Heart left ventricle (tissue), 16 donors: ENCODE data around the gene NRP1. TPM values are rescaled to one million over a fixed set of nuclear protein-coding genes. Genes with fewer than 3 reads are reported as not detected.

Experiments used
- ATAC-seq, 4 donors: fragments of 200-7000 bp; cut with Tn5 transposase; one replicate each; pipeline ENCODE4 v1.9.1; 2020 to 2022; ENCODE audit warnings: moderate library complexity in 4 of 4, mild to moderate bottlenecking in 3 of 4, moderate number of reproducible peaks in 1 of 4
- DNase-seq, 5 donors: peaks; one replicate each; pipeline ENCODE4 v3.0.0-alpha.2; 2020
- H3K27ac ChIP-seq, 12 donors: fragments of 200-600 bp; sonication (generic) in 4 of 12; one replicate each; pipeline versions ENCODE4 v1.5.0 to v1.8.0; 2016 to 2022; ENCODE audit warnings: mild to moderate bottlenecking in 2 of 12
- H3K27me3 ChIP-seq, 9 donors: fragments of 200-600 bp; sonication (generic) in 2 of 9; one replicate each; pipeline versions ENCODE4 v1.5.1 to v1.8.0; 2016 to 2022; ENCODE audit warnings: mild to moderate bottlenecking in 3 of 9
- H3K36me3 ChIP-seq, 9 donors: fragments of 200-600 bp; sonication (generic) in 2 of 9; one replicate each; pipeline versions ENCODE4 v1.5.0 to v1.8.0; 2018 to 2022; ENCODE audit warnings: mild to moderate bottlenecking in 2 of 9
- H3K4me1 ChIP-seq, 12 donors: fragments of 200-600 bp; sonication (generic) in 4 of 12; one replicate each; pipeline versions ENCODE4 v1.5.0 to v1.8.0; 2016 to 2022; ENCODE audit warnings: mild to moderate bottlenecking in 3 of 12
- H3K4me3 ChIP-seq, 12 donors: fragments of 200-600 bp; sonication (generic) in 4 of 12; one replicate each; pipeline versions ENCODE4 v1.5.0 to v1.8.0; 2017 to 2022; ENCODE audit warnings: mild to moderate bottlenecking in 9 of 12, moderate library complexity in 4 of 12
- H3K9me3 ChIP-seq, 12 donors: fragments of 200-600 bp; sonication (generic) in 4 of 12; one replicate each; pipeline versions ENCODE4 v1.5.0 to v1.8.0; 2016 to 2022; ENCODE audit warnings: mild to moderate bottlenecking in 1 of 12
- CTCF ChIP-seq, 12 donors: fragments of 200-600 bp; sonication (generic) in 4 of 12; IDR thresholded peaks; one replicate each; pipeline versions ENCODE4 v1.5.0 to v1.8.0; 2018 to 2022; ENCODE audit warnings: antibody characterized with exemption in 12 of 12, mild to moderate bottlenecking in 5 of 12
- POLR2A ChIP-seq, 2 donors: fragments of 450-650 bp; IDR thresholded peaks; one replicate each; pipeline ENCODE4 v1.6.1; 2017; ENCODE audit warnings: antibody characterized with exemption in 2 of 2, mild to moderate bottlenecking in 2 of 2, moderate library complexity in 2 of 2
- WGBS, 4 donors: extraction: QIAGEN DNeasy Blood & Tissue Kit in 2 of 4; methylation state at CpG; one replicate each; pipeline versions ENCODE4 v1.1.5 to v1.1.7; 2013 to 2018; 5-methylcytosine and 5-hydroxymethylcytosine counted together
- intact Hi-C, 10 donors: fragments of 100-400 bp; cut with DNase I; formaldehyde crosslinking; loops; one replicate each; pipeline versions ENCODE4 v1.11.1 to v1.14.2; 2022
- polyA plus RNA-seq, 2 donors: library from polyadenylated mRNA; stranded (reverse); fragments of 200-250 nt; gene quantifications; one replicate each; pipeline ENCODE4 v1.2.3, GENCODE V29; 2013
- total RNA-seq, 9 donors: library from RNA; depleted of rRNA in 2 of 9; stranded (reverse); fragments of >200 nt in 2 of 9; fragmentation: NEBNext Ultra II Directional in 3 of 9; extraction: Animal tissue kit (Norgen Biotek cat#: 25700) in 3 of 9; gene quantifications; one replicate each; pipeline versions ENCODE4 v1.1.0 to v1.2.4, GENCODE V29; 2016 to 2023
- donor health status: ischemic (EF 13 %, LVEDD 7.1; RV severe dilation, severe dysfunction).
- donor health status: healthy with polysubstance abuse.
- donor health status: DM: no; HTN: yes; CAD: no.
- donor health status: DM: no; HTN: no; CAD: no.
- donor health status: ischemic (EF 25% LVEDD 6.9; RV normal size, moderate dysfunction).
- donor health status: ischemic (EF 25% LVEDD 5.7; RV mildly dilated, moderate dysfunction).
- donor health status: healthy.
- donor health status: DM: yes; HTN: yes; CAD: no.
- donor health status: ischemic (EF 35%, LVEDD 5.7; RV mildly dilated, moderate dysfunction).
- donor health status: nonischemic (EF 11% LVEDD 7.7; RV severe dilation, severe dysfunction).
- donor health status: DM: yes; HTN: yes; CAD: no.
- donor health status: PGD.
- donor health status: ischemic (EF 29% LVEDD 5.4; RV normal size, mild dysfunction).
- donor health status: nonischemic (EF 23%, LVEDD 6.1; RV moderate dilation, normal function).

Gene NRP1
- total and polyA plus RNA-seq, 11 donors, result 47.1 to 279 (median 152) TPM

GRCh38 chr10:33165911-33166310 lies 168.6 kb downstream of the NRP1 start:
- Histone ChIP-seq H3K36me3 (no peaks in the 10 kb centered on the region), H3K4me3 (no peak overlapping the region), H3K27me3 (no peaks in the 10 kb centered on the region), H3K9me3 (peaks cover 0 to 9% (median 0%) of the 10 kb centered on the region in 12 donors), H3K4me1 (peaks cover 0 to 7% (median 0%) of the 10 kb centered on the region in 12 donors), H3K27ac (no peak overlapping the region)
- no peak for DNase-seq
- 42 to 61% (median 49%) methylated on average over 3 of the region's 3 CpGs for WGBS, 4 donors
- no peak for ATAC-seq
- TF ChIP-seq CTCF (IDR thresholded peaks at IDR 0.05) (no peak), POLR2A (IDR thresholded peaks at IDR 0.05) (no peak)
- intact Hi-C loops, result no loop called here

DNA sequence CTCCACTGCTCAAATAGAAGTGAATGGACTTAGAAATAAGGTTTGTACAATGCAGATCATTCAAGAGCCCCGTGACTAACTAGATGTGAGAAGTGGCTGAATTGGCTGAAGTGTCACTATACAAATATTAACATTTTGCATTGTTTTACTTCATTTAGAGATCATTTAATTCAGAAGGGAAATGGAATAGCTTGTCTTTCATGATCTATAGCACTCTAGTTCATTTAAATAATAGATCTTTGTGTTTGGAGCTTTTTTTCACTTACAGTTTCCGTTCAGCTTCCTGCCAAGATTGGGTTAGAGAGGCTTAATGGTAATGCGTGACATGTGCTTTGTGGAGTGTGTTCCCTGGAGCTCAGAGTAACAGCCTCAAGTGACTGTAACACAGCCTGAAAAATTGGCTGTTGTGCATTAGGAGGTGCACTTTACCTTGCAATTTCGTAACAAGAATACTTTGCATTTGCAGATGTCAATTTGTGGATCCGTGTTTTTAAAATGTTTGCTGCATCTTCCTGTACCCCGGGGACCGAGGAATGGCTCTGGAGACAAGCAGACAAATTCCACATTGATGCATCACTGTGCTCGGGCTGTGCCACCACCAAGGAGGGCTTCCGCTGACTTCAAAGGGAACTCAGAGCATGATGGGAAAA lies 170.3 kb downstream of the NRP1 start:
- no peak for DNase-seq
- H3K9me3 ChIP-seq, result peaks cover 0 to 9% (median 0%) of the 10 kb centered on the region in 12 donors
- 53 to 64% (median 59%) methylated on average over 9 of the region's 9 CpGs for WGBS, 4 donors
- H3K36me3 ChIP-seq, result no peaks in the 10 kb centered on the region
- no peak for TF ChIP-seq CTCF (IDR thresholded peaks at IDR 0.05)
- TF ChIP-seq POLR2A (IDR thresholded peaks at IDR 0.05), result no peak
- H3K27me3 ChIP-seq, result no peaks in the 10 kb centered on the region
- H3K4me3 ChIP-seq, result no peak overlapping the region
- H3K27ac ChIP-seq, result no peak overlapping the region
- intact Hi-C loops, result no loop called here
- no peak for ATAC-seq
- H3K4me1 ChIP-seq, result peaks cover 0 to 7% (median 0%) of the 10 kb centered on the region in 12 donors

DNA sequence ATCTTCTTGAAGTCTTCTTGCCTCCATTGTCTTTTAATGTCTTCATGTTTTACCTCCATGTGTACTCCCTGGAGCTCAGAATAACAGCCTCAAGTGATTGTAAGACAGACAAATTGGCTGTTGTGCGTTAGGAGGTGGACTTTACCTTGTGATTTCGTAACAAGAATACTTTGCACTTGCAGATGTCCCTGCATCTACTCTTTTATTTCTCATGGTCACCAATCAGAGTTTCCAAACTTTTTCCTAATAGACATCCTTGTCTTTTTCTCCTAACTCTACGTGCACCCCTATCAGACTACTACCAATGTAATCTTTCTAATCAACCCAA lies 172.3 kb downstream of the NRP1 start:
- Histone ChIP-seq H3K36me3 (no peaks in the 10 kb centered on the region), H3K27me3 (no peaks in the 10 kb centered on the region), H3K27ac (no peak overlapping the region), H3K4me1 (peaks cover 0 to 11% (median 0%) of the 10 kb centered on the region in 12 donors), H3K9me3 (peaks cover 0 to 9% (median 0%) of the 10 kb centered on the region in 12 donors), H3K4me3 (no peak overlapping the region)
- intact Hi-C loops, result no loop called here
- ATAC-seq (no peak), DNase-seq (no peak)
- no peak for TF ChIP-seq POLR2A (IDR thresholded peaks at IDR 0.05)
- no peak for TF ChIP-seq CTCF (IDR thresholded peaks at IDR 0.05)
- 76 to 95% (median 88%) methylated on average over 3 of the region's 3 CpGs for WGBS, 4 donors

DNA sequence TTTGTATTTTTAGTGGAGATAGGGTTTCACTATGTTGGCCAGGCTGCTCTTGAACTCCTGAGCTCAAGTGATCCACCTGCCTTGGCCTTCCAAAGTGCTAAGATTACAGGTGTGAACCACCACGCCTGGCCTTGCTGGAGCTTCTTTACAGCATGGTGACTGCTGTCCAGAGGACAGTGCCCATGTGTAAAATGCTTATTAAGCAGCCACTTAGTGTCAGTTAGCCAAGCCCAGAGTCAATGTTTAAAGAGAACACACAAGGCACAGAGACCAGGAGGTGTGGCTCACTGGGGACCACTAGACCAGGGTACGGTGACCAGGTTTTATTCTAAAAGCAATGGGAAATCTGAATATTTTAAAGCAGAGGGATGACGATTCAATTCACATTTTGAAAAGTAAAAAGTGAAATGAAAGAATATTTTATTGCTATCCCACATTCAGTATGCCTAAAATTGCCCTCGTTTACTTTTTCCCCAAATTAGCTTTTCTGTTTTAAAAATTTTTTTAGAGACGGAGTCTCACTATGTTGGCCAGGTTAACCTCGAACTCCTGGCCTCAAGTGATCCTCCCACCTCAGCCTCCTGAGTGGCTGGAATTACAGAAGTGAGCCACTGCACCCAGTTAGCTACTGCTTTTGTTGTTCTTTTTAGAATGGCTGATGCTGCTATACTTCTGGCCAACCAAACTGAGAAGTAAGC lies 172.8 kb downstream of the NRP1 start:
- TF ChIP-seq CTCF (IDR thresholded peaks at IDR 0.05) (no peak), POLR2A (IDR thresholded peaks at IDR 0.05) (no peak)
- Histone ChIP-seq H3K4me3 (no peak overlapping the region), H3K9me3 (peaks cover 0 to 9% (median 0%) of the 10 kb centered on the region in 12 donors), H3K4me1 (peaks cover 0 to 15% (median 0%) of the 10 kb centered on the region in 12 donors), H3K27ac (no peak overlapping the region), H3K27me3 (no peaks in the 10 kb centered on the region), H3K36me3 (no peaks in the 10 kb centered on the region)
- no peak for DNase-seq
- WGBS, 4 donors, result 93 to 95% (median 94%) methylated on average over 6 of the region's 6 CpGs
- intact Hi-C loops, result no loop called here
- ATAC-seq, result no peak
